CD4-positive, alpha-beta T cell (primary cell): ENCODE data around the gene FNBP1L. TPM values are rescaled to one million over a fixed set of nuclear protein-coding genes. Genes with fewer than 3 reads are reported as not detected.

Source experiments
- ATAC-seq: fragments of 200-7000 bp; cut with Tn5 transposase; one replicate; pipeline ENCODE4 v1.10.0; 2022; ENCODE audit warnings: mild to moderate bottlenecking; ENCODE audit not compliant: poor library complexity
- CTCF ChIA-PET: fragments of 350-600 bp; sonication (Branson Sonifier 250); formaldehyde crosslinking; loops from one replicate; lab custom pipeline; 2021; ENCODE audit warnings: antibody characterized with exemption, inconsistent platforms; lab: Charles Lee
- POLR2A ChIA-PET: fragments of 350-600 bp; sonication (Branson Sonifier 250); formaldehyde crosslinking; loops from one replicate; lab custom pipeline; 2021; ENCODE audit warnings: antibody characterized with exemption, inconsistent platforms; lab: Charles Lee
- DNase-seq, 14 experiments: peaks; one replicate each; pipeline ENCODE4 v3.0.0-alpha.2; 2013 to 2020; ENCODE audit warnings: mixed read lengths in 2 of 14
- H3K27ac ChIP-seq, 2 donors: one replicate each; pipeline versions ENCODE4 v1.5.1 to v1.7.0; 2013; ENCODE audit warnings: low read length in 2 of 2, low read depth in 1 of 2, mild to moderate bottlenecking in 1 of 2
- H3K27me3 ChIP-seq, 2 experiments: 1 replicate in 1 of 2; 2 replicates in 1 of 2; pipeline versions ENCODE4 v1.6.1 to v1.7.0; 2013; ENCODE audit warnings: low read length in 2 of 2, control low read depth in 1 of 2, mild to moderate bottlenecking in 1 of 2, moderate library complexity in 1 of 2; ENCODE audit not compliant: insufficient read depth in 2 of 2, control insufficient read depth in 1 of 2
- H3K36me3 ChIP-seq: one replicate; pipeline ENCODE4 v1.6.1; 2013; ENCODE audit warnings: low read length, control low read depth; ENCODE audit not compliant: insufficient read depth
- H3K4me1 ChIP-seq: one replicate; pipeline ENCODE4 v1.6.1; 2013; ENCODE audit warnings: low read length, control low read depth; ENCODE audit not compliant: insufficient read depth
- H3K4me3 ChIP-seq: one replicate; pipeline ENCODE4 v1.5.1; 2013; ENCODE audit warnings: mild to moderate bottlenecking, low read length, moderate library complexity
- H3K9me3 ChIP-seq, 2 experiments: 1 replicate in 1 of 2; 2 replicates in 1 of 2; pipeline versions ENCODE4 v1.6.1 to v1.7.0; 2013; ENCODE audit warnings: low read length in 2 of 2, mild to moderate bottlenecking in 2 of 2, control low read depth in 1 of 2, moderate library complexity in 1 of 2; ENCODE audit not compliant: control insufficient read depth in 1 of 2, insufficient read depth in 1 of 2
- H3K27ac Mint-ChIP-seq: one replicate; pipeline ENCODE4 v1.8.0; 2020; ENCODE audit warnings: mixed read lengths
- H3K27me3 Mint-ChIP-seq: one replicate; pipeline ENCODE4 v1.8.0; 2021; ENCODE audit warnings: mixed read lengths
- H3K36me3 Mint-ChIP-seq: one replicate; pipeline ENCODE4 v1.8.0; 2021; ENCODE audit warnings: low read depth, mixed read lengths
- H3K4me1 Mint-ChIP-seq: one replicate; pipeline ENCODE4 v1.8.0; 2021; ENCODE audit warnings: low read depth, mixed read lengths
- H3K4me3 Mint-ChIP-seq: one replicate; pipeline ENCODE4 v1.8.0; 2020; ENCODE audit warnings: mild to moderate bottlenecking, mixed read lengths
- H3K9me3 Mint-ChIP-seq: one replicate; pipeline ENCODE4 v1.8.0; 2020; ENCODE audit warnings: mixed read lengths
- CTCF ChIP-seq: fragments of 200-600 bp; IDR thresholded peaks from one replicate; pipeline ENCODE4 v1.8.0; 2022; ENCODE audit warnings: antibody characterized with exemption, mild to moderate bottlenecking
- intact Hi-C, 2 experiments: fragments of 100-400 bp; cut with DNase I in 1 of 2; cut with micrococcal nuclease in 1 of 2; formaldehyde crosslinking; loops; one replicate each; pipeline versions ENCODE4 v1.15.1 to v1.9.0; 2023 to 2025; cut with DNase I, micrococcal nuclease
- total RNA-seq, 174 experiments: library from RNA in 2 of 174; stranded (reverse) in 2 of 174; gene quantifications; one replicate each; pipeline ENCODE4 v1.2.3 and lab custom pipeline; 2021 to 2026

The FNBP1L gene
- total RNA-seq, 2 experiments from 2014 or later, result 1.1 TPM

- intact Hi-C loops, result no loop called here
Measured at GRCh38 chr1:93533677-93534076, 85.8 kb downstream of the FNBP1L start.

GRCh38 chr1:93537396-93537795 lies 89.5 kb downstream of the FNBP1L start:
- H3K36me3 ChIP-seq, result no peaks in the 10 kb centered on the region
- ChIA-PET CTCF (no interaction called here), POLR2A (no interaction called here)
- H3K4me3 ChIP-seq, result no peak overlapping the region
- no peaks in the 10 kb centered on the region for H3K4me1 Mint-ChIP-seq
- no peaks in the 10 kb centered on the region for H3K9me3 ChIP-seq
- H3K27ac Mint-ChIP-seq, result no peak overlapping the region
- peaks cover 0 to 4% of the 10 kb centered on the region in 2 experiments for H3K27me3 ChIP-seq
- no peak for ATAC-seq
- no peak for DNase-seq
- no peaks in the 10 kb centered on the region for H3K36me3 Mint-ChIP-seq
- TF ChIP-seq CTCF, result no peak
- H3K27me3 Mint-ChIP-seq, result no peaks in the 10 kb centered on the region
- intact Hi-C loops, result no loop called here
- H3K27ac ChIP-seq, result no peak overlapping the region
- H3K4me3 Mint-ChIP-seq, result no peak overlapping the region
- no peaks in the 10 kb centered on the region for H3K4me1 ChIP-seq
- no peaks in the 10 kb centered on the region for H3K9me3 Mint-ChIP-seq

More at GRCh38 chr1:93533677-93534076, 85.8 kb downstream of the FNBP1L start:
- no peak overlapping the region for H3K27ac Mint-ChIP-seq
- DNase-seq (no peak), ATAC-seq (no peak)
- no peaks in the 10 kb centered on the region for H3K36me3 Mint-ChIP-seq
- no peaks in the 10 kb centered on the region for H3K9me3 Mint-ChIP-seq
- H3K9me3 ChIP-seq, result no peaks in the 10 kb centered on the region
- H3K4me3 Mint-ChIP-seq, result no peak overlapping the region
- no peaks in the 10 kb centered on the region for H3K4me1 Mint-ChIP-seq
- H3K36me3 ChIP-seq, result no peaks in the 10 kb centered on the region
- no peaks in the 10 kb centered on the region for H3K27me3 Mint-ChIP-seq
- no peak overlapping the region for H3K27ac ChIP-seq
- no peak overlapping the region for H3K4me3 ChIP-seq
- ChIA-PET CTCF (no interaction called here), POLR2A (no interaction called here)
- H3K4me1 ChIP-seq, result no peaks in the 10 kb centered on the region
- no peak for TF ChIP-seq CTCF
- H3K27me3 ChIP-seq, result no peaks in the 10 kb centered on the region

- no peaks in the 10 kb centered on the region for H3K9me3 ChIP-seq
- no peaks in the 10 kb centered on the region for H3K9me3 Mint-ChIP-seq
- no peaks in the 10 kb centered on the region for H3K4me1 Mint-ChIP-seq
- no peaks in the 10 kb centered on the region for H3K4me1 ChIP-seq
- H3K27ac ChIP-seq, result no peak overlapping the region
- ChIA-PET POLR2A (no interaction called here), CTCF (no interaction called here)
- peaks cover 0 to 4% of the 10 kb centered on the region in 2 experiments for H3K27me3 ChIP-seq
- H3K27ac Mint-ChIP-seq, result no peak overlapping the region
- TF ChIP-seq CTCF, result no peak
- H3K27me3 Mint-ChIP-seq, result no peaks in the 10 kb centered on the region
- no peak overlapping the region for H3K4me3 Mint-ChIP-seq
- ATAC-seq (no peak), DNase-seq (no peak)
- H3K4me3 ChIP-seq, result no peak overlapping the region
- no peaks in the 10 kb centered on the region for H3K36me3 ChIP-seq
- intact Hi-C loops, result no loop called here
- H3K36me3 Mint-ChIP-seq, result no peaks in the 10 kb centered on the region
Measured at GRCh38 chr1:93537924-93538323, 90.0 kb downstream of the FNBP1L start.
